Measurements from ENCODE around the gene CLDN19.

DNA sequence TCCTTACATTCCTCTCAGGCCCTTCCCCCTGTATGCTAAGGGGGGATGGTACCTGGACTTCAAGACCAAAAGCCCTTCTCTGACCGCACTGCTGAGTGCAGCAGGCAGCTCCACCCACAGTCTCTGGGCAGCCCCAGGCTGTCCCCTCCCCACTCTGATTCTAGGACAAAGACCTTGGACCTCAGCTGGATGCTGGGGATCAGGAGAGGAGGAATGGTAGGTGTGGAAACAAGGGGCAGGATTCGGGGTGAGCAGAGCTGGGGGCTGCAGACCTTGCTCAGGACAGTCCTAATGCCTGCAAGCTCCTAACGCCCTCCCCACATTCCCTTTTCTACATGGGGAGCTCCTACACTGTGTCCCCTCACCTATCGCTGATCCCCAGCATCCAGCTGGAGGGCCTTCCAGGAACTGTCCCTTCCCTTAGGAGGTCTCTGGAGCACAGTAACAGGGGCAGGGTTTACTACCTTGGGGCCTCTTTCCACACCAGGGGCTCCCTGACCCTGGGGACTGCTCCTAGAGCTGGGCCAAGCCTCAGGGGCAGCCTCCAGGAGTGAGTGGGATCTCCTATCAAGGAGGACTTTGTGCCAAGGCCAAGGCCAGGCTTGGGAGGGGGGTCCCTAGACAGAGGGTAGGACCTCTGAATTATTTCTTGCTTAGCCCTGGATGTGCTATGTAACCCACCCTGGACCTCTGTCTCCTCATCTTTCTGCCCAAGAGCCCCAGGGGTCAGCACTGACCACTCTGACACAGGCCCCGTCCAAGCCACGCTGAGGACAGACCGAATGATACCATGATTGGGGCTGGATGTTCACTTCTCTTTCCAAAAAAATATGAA is 5.6 kb downstream of the CLDN19 start:
- TF ChIP-seq POLR2A (IDR thresholded peaks at IDR 0.05; ENCODE audit: extremely low read depth, insufficient read length) (no peak), MYC (IDR thresholded peaks at IDR 0.05; ENCODE audit: low read depth, low read length) (no peak)
- TF ChIP-seq, protein P1, sequence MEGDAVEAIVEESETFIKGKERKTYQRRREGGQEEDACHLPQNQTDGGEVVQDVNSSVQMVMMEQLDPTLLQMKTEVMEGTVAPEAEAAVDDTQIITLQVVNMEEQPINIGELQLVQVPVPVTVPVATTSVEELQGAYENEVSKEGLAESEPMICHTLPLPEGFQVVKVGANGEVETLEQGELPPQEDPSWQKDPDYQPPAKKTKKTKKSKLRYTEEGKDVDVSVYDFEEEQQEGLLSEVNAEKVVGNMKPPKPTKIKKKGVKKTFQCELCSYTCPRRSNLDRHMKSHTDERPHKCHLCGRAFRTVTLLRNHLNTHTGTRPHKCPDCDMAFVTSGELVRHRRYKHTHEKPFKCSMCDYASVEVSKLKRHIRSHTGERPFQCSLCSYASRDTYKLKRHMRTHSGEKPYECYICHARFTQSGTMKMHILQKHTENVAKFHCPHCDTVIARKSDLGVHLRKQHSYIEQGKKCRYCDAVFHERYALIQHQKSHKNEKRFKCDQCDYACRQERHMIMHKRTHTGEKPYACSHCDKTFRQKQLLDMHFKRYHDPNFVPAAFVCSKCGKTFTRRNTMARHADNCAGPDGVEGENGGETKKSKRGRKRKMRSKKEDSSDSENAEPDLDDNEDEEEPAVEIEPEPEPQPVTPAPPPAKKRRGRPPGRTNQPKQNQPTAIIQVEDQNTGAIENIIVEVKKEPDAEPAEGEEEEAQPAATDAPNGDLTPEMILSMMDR (IDR thresholded peaks at IDR 0.05; ENCODE audit: low read depth, low read length): no peak

All from NB4 (cell line).